Lower leg skin (tissue), 4 donors: Measurements from ENCODE around the gene EML4. TPM values are rescaled to one million over a fixed set of nuclear protein-coding genes. Genes with fewer than 3 reads are reported as not detected.

Experiments
- DNase-seq, 2 donors: peaks; one replicate each; pipeline ENCODE4 v3.0.0-alpha.2; 2019; ENCODE audit warnings: low spot score in 2 of 2
- H3K4me3 ChIP-seq: fragments of 200-600 bp; sonication (generic); 2 replicates; pipeline ENCODE4 v1.5.1; 2017; ENCODE audit warnings: mild to moderate bottlenecking, low read depth; ENCODE audit not compliant: poor library complexity, severe bottlenecking
- CTCF ChIP-seq, 3 donors: fragments of 450-650 bp; IDR thresholded peaks; one replicate each; pipeline ENCODE4 v1.5.1; 2016; ENCODE audit warnings: antibody characterized with exemption in 3 of 3, mild to moderate bottlenecking in 3 of 3, moderate library complexity in 2 of 3
- POLR2A ChIP-seq, 2 donors: fragments of 450-650 bp; IDR thresholded peaks; one replicate each; pipeline ENCODE4 v1.6.1; 2016 to 2017; ENCODE audit warnings: antibody characterized with exemption in 2 of 2, mild to moderate bottlenecking in 1 of 2, moderate library complexity in 1 of 2
- WGBS, 2 donors: methylation state at CpG; one replicate each; pipeline ENCODE4 v1.1.5; 2018; 5-methylcytosine and 5-hydroxymethylcytosine counted together
- intact Hi-C: fragments of 100-400 bp; cut with DNase I; formaldehyde crosslinking; loops from one replicate; pipeline ENCODE4 v1.15.0; 2023; ENCODE audit warnings: low total_unique reads
- total RNA-seq, 4 donors: library from RNA; depleted of rRNA; stranded (reverse); fragments of >200 nt; gene quantifications; one replicate each; pipeline ENCODE4 v1.1.0, GENCODE V29; 2016

The EML4 gene
- total RNA-seq, 4 donors from 2014 or later: 29.5 to 37.4 (median 33.6) TPM

GRCh38 chr2:42141687-42142546, 27.2 kb upstream of the EML4 start:
- intact Hi-C loops: no loop called here
- TF ChIP-seq POLR2A (IDR thresholded peaks at IDR 0.05) (no peak), CTCF (IDR thresholded peaks at IDR 0.05) (no peak)
- WGBS, 2 donors: 1% methylated on average over 13 of the region's 13 CpGs
- H3K4me3 ChIP-seq: no peak overlapping the region
- peak; percentile 64 to 92 for DNase-seq

GRCh38 chr2:42142547-42143184, 26.5 kb upstream of the EML4 start:
- no peak for DNase-seq
- H3K4me3 ChIP-seq: no peak overlapping the region
- WGBS, 2 donors: 50 to 61% methylated on average over 9 of the region's 9 CpGs
- no peak for TF ChIP-seq POLR2A (IDR thresholded peaks at IDR 0.05)
- TF ChIP-seq CTCF (IDR thresholded peaks at IDR 0.05): no peak
- intact Hi-C loops: no loop called here

GRCh38 chr2:42147641-42148274, 21.4 kb upstream of the EML4 start:
- no peak for DNase-seq
- WGBS, 2 donors: 43 to 51% methylated on average over 5 of the region's 5 CpGs
- no peak for TF ChIP-seq CTCF (IDR thresholded peaks at IDR 0.05)
- no peak for TF ChIP-seq POLR2A (IDR thresholded peaks at IDR 0.05)
- intact Hi-C loops: no loop called here
- no peak overlapping the region for H3K4me3 ChIP-seq

- intact Hi-C loops: no loop called here
- no peak overlapping the region for H3K4me3 ChIP-seq
- TF ChIP-seq POLR2A (IDR thresholded peaks at IDR 0.05) (no peak), CTCF (IDR thresholded peaks at IDR 0.05) (no peak)
- DNase-seq: no peak
Measured at GRCh38 chr2:42150159-42150558, 19.0 kb upstream of the EML4 start.

GRCh38 chr2:42153944-42154581, 15.1 kb upstream of the EML4 start:
- no peak for DNase-seq
- WGBS, 2 donors: 80 to 81% methylated on average over 4 of the region's 4 CpGs

More at GRCh38 chr2:42153944-42154581, 15.1 kb upstream of the EML4 start:
- intact Hi-C loops: no loop called here
- H3K4me3 ChIP-seq: no peak overlapping the region
- TF ChIP-seq POLR2A (IDR thresholded peaks at IDR 0.05) (no peak), CTCF (IDR thresholded peaks at IDR 0.05) (no peak)
